Mammary epithelial cell (primary cell): Measurements from ENCODE around the gene SSBP2.

ENCODE experiments used
- EZH2 ChIP-seq: IDR thresholded peaks from 2 replicates; pipeline ENCODE4 v1.6.1; 2012; ENCODE audit warnings: low read length, inconsistent platforms, borderline replicate concordance
- TF ChIP-seq, protein P1 (sequence below), 2 donors: IDR thresholded peaks in 1 of 2; conservative IDR thresholded peaks in 1 of 2; 2 replicates each; pipeline ENCODE4 v1.5.1; 2011 to 2012; ENCODE audit warnings: inconsistent platforms in 2 of 2, low read length in 2 of 2, mild to moderate bottlenecking in 2 of 2, control low read depth in 1 of 2, low read depth in 1 of 2; ENCODE audit not compliant: insufficient read depth in 1 of 2; ENCODE audit errors: extremely low read depth in 1 of 2

DNA sequence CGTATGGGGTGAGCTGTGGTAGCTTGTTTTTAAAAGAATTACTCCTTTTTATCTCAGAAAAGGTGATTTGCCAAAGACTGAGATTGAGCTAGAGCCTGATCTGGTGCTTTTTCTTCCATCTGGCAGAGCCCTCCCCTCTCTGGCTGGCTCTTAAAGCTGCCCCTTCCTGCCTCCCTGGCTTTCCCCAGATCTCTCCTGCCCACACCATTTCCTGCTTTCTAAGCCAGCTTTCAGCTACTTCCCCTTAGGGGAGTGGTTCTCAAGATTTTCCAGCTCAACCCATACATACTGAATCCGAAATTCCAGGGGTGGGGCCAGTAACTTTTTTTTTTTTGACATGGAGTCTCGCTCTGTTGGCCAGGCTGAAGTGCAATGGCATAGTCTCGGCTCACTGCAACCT lies 352.2 kb downstream of the SSBP2 start:
- TF ChIP-seq, protein P1, sequence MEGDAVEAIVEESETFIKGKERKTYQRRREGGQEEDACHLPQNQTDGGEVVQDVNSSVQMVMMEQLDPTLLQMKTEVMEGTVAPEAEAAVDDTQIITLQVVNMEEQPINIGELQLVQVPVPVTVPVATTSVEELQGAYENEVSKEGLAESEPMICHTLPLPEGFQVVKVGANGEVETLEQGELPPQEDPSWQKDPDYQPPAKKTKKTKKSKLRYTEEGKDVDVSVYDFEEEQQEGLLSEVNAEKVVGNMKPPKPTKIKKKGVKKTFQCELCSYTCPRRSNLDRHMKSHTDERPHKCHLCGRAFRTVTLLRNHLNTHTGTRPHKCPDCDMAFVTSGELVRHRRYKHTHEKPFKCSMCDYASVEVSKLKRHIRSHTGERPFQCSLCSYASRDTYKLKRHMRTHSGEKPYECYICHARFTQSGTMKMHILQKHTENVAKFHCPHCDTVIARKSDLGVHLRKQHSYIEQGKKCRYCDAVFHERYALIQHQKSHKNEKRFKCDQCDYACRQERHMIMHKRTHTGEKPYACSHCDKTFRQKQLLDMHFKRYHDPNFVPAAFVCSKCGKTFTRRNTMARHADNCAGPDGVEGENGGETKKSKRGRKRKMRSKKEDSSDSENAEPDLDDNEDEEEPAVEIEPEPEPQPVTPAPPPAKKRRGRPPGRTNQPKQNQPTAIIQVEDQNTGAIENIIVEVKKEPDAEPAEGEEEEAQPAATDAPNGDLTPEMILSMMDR (conservative IDR thresholded peaks at IDR 0.05 in 1 of 2, IDR thresholded peaks at IDR 0.05 in 1 of 2; ENCODE audit: extremely low read depth in 1 of 2, insufficient read depth in 1 of 2, low read depth in 1 of 2, low read length in 2 of 2): no peak
- TF ChIP-seq EZH2: no peak
